GM18870 (cell line): ENCODE results near the gene AVEN.
"Not testable (repeated sequence)": the region's sequence is repeated elsewhere in the genome, so short reads cannot be mapped to it uniquely, and the experiment has no call there.

Experiments used
- ATAC-seq: cut with Tn5 transposase; IDR thresholded peaks from one replicate; pipeline ENCODE4 v1.9.1; 2021; ENCODE audit warnings: moderate library complexity; ENCODE audit not compliant: unreplicated experiment

AVEN gene

GRCh38 chr15:33857726-33858125 lies 181.3 kb downstream of the AVEN start:
- ATAC-seq, result no peak

DNA sequence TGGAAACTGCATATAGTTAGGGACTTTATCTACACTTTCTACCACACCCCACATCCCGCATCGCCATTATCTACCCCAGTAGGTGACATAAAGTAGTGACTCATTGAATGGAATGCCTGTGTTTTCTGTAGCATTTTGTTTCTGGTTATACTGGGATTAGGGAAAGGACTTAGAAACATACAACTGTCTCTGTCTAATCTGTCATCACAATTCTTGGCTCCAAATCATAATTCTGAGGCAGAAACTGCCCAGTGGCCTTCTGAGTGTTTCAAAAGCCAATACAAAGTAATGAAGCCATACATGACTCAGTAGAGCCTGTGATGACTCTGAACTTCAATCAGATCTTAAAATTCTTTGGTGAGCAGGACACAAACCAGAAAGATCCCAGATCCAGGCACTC lies 186.4 kb downstream of the AVEN start:
- no peak for ATAC-seq

GRCh38 chr15:33852094-33852493 lies 186.9 kb downstream of the AVEN start:
- ATAC-seq, result no peak

DNA sequence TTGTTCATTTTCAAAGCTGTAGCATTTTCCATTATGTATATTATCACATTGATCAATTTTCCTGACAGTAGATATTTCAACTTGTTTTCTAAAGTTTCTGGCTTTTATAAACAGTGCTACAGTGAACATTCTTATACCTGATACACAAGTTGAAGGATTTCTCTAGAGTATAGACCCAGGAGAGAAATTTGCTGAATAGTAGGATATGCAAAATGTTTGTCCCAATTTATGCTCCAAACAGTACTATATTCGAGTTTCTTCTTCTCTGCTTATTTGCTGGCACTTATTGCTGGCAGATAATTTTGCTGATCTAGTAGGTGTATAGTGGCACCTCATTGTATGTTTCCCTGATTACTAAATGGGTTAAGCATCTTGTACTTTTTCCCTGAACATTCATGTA lies 187.9 kb downstream of the AVEN start:
- ATAC-seq, result no peak

GRCh38 chr15:33848011-33848410 lies 191.0 kb downstream of the AVEN start:
- ATAC-seq, result no peak

GRCh38 chr15:33846862-33847261 lies 192.1 kb downstream of the AVEN start:
- no peak for ATAC-seq

GRCh38 chr15:33846142-33846541 lies 192.9 kb downstream of the AVEN start:
- no peak for ATAC-seq

DNA sequence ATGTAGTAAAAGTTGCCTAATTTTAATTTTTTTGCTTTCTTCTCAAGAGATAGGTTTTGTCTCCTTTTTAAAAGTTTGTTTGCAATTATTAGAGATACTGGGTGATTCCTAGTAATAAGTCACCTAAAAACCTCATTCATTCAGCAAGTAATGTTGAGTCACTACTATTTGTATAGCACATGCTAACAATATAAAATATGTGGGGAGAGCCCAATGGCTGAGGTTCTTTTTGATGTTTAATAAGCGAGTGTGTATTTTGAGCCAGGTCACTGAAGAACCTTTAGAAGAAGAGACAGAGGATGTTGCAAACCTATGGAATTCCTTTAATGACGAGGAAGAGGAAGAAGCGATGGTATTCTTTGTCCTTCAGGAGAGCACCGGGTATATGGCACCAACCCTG lies 194.4 kb downstream of the AVEN start:
- ATAC-seq, result no peak

- ATAC-seq, result no peak
These were observed 194.8 kb downstream of the AVEN start for GRCh38 chr15:33844186-33844585.

DNA sequence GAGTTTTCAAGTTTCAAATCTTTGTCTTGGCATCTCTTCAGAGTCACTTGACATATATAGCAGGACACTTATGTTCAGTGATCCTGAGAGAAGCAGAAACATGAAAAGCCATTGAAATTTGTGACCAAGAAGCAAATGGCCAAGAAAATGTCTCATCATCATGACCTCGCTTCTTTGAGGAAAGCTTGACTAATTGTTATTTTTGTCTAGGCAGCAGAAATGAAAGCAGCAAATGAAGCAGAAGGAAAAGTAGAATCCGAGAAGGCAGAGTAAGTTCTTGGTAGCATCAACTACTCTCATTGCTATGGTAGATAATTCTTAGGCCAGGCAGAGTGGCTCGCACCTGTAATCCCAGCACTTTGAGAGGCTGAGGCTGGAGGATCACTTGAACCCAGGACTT lies 198.4 kb downstream of the AVEN start:
- no peak for ATAC-seq

DNA sequence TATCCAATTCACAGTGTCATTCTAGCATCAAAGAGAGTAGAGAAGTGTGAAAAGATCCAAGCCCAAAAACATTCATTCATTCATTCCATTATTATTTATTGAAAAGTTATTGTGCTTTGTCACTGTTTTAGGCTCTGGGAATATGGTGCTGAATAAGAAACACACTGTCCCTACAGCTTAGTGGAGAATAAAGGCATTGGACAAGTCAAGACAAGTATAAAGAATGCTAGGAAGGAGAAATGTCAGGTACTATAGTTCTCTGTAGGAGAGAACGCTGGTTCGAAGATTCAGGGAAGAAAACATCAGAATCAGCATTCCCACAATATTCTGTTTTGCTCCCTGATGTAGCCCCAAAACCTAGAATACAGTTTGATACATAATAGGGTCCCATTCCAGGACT lies 199.5 kb downstream of the AVEN start:
- no peak for ATAC-seq

- ATAC-seq, result no peak
These were observed 201.7 kb downstream of the AVEN start for GRCh38 chr15:33837294-33837693.

DNA sequence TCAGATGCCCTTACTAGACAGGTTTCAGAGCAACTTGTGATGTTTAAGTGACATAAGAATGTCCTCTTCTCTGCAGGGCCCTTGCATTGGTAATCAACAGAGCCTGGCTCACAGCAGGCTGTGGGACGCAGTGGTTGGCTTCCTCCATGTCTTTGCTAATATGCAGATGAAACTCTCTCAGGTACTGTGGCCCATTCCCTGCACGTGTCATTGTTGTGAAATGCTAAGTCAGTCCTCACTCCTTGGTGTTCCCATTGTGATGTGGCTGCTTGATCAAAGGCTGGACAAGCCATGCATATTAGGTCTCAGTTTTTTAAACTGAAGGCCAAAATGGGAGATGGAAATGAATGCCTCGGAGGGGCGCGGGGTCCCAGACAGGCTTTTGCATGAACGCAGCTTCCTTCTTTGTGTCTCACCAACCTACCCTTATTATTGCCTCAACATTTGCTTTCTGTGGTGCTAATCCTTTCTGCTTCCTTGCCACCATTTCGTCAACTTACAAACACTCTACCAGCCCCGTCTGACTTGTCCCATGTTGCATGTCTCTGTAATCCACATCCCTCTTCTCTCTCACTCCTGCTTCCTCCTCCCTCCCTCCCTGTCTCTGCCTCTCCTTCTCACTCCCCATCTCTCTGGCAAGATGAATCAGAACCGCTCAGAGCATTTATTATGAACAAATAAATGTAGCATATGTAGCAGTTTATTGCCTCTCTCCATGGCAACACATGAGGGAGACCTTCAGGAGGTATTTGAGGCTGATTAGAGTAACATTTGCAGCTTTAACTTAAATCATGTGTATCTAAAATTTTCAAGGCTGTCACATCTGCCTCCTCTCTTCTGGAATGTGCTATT lies 203.9 kb downstream of the AVEN start:
- no peak for ATAC-seq

- no peak for ATAC-seq
These were observed 207.4 kb downstream of the AVEN start for GRCh38 chr15:33831646-33832045.

- no peak for ATAC-seq
These were observed 208.7 kb downstream of the AVEN start for GRCh38 chr15:33830351-33830750.

GRCh38 chr15:33826201-33826600 lies 212.8 kb downstream of the AVEN start:
- no peak for ATAC-seq

- no peak for ATAC-seq
These were observed 213.6 kb downstream of the AVEN start for GRCh38 chr15:33825453-33825852.

DNA sequence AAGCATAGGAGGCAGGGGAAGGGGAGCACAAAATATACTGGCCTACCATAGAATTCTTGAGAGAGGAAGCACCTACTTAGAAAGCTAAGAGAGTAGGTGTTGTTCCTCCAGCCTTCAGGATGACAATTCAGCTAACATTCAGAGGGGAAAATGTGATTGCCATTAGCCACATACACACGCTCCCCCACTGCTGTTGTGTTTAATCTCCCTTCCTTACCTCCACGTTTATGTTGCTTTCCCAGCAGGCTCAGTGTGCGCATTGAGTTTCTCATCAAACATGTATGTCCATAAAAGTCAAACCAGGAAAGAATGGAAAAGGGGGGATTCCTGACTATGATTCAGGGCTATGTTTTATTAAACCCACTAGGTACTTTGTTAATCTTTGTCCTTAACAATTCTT lies 215.9 kb downstream of the AVEN start:
- ATAC-seq, result no peak

- no peak for ATAC-seq
These were observed 216.5 kb downstream of the AVEN start for GRCh38 chr15:33822479-33822878.

- ATAC-seq, result not testable (repeated sequence)
These were observed 219.5 kb downstream of the AVEN start for GRCh38 chr15:33819499-33819898.
